ENCODE results near the gene TEP1. TPM values are rescaled to one million over a fixed set of nuclear protein-coding genes. Genes with fewer than 3 reads are reported as not detected.

TEP1 gene
- total and polyA plus RNA-seq, 2 of the 8 experiments (the other 6 are each of a cell fraction or from before 2014, with no cell fraction given) = 6.9 to 10.7 TPM

- FAIRE-seq (peak; percentile 98), DNase-seq (ENCODE audit: low read depth in 1 of 2, low spot score in 2 of 2) (peak; percentile 13 to 61)
- Histone ChIP-seq H3K79me2 (ENCODE audit: control insufficient read depth in 1 of 2, insufficient read depth in 2 of 2, low read length in 2 of 2) (peaks cover 23 to 55% of the 10 kb centered on the region in 2 experiments), H2BK12ac (ENCODE audit: low read depth, low read length) (peak within 1 kb of the TSS; percentile 82), H2BK15ac (ENCODE audit: low read length) (no peak within 1 kb of the TSS), H3K4me3 (ENCODE audit: extremely low read depth in 1 of 4, insufficient read depth in 2 of 4, low read depth in 3 of 4, low read length in 4 of 4) (peak within 1 kb of the TSS; percentile 85 to 98 (median 94)), H3K4ac (replicated peaks; ENCODE audit: insufficient read length, low read depth, low read length) (no peak within 1 kb of the TSS), H2BK20ac (ENCODE audit: low read length) (no peak within 1 kb of the TSS), H4K20me1 (replicated peaks in 1 of 2; ENCODE audit: control insufficient read depth in 1 of 2, insufficient read depth in 2 of 2, low read length in 2 of 2) (peaks cover 1 to 2% of the 10 kb centered on the region in 2 experiments), H3K36me3 (ENCODE audit: control insufficient read depth in 2 of 4, insufficient read depth in 4 of 4, low read length in 3 of 4) (peaks cover 0 to 14% (median 8%) of the 10 kb centered on the region in 4 experiments; a peak in 5 of 8 replicates), H3K27ac (ENCODE audit: low read depth, low read length) (peak within 1 kb of the TSS; percentile 87), H3K79me1 (ENCODE audit: low read depth, low read length) (no peaks in the 10 kb centered on the region), H3K14ac (ENCODE audit: insufficient read length) (no peak within 1 kb of the TSS), H3K23me2 (ENCODE audit: low read depth, low read length) (0 out of 2 replicates have a peak, but pooled peaks cover 2% of the 10 kb centered on the region), H2BK120ac (replicated peaks; ENCODE audit: low read depth, low read length) (no peak within 1 kb of the TSS), H3K23ac (ENCODE audit: insufficient read length) (no peak within 1 kb of the TSS), H2AFZ (ENCODE audit: low read length) (no peak within 1 kb of the TSS), H4K91ac (replicated peaks; ENCODE audit: insufficient read length, low read length) (no peak within 1 kb of the TSS), H4K8ac (ENCODE audit: extremely low read depth, insufficient read depth, low read length) (peak within 1 kb of the TSS; percentile 81; the same call in 1 of the 2 replicates), H3K4me2 (ENCODE audit: insufficient read depth in 1 of 2, low read depth in 2 of 2, low read length in 2 of 2) (peak within 1 kb of the TSS; percentile 61 to 64), H2AK5ac (ENCODE audit: low read depth, low read length) (peak within 1 kb of the TSS; percentile 76), H3K9me3 (ENCODE audit: insufficient read depth in 2 of 2, low read depth in 1 of 2, low read length in 1 of 2) (no peaks in the 10 kb centered on the region), H3K56ac (replicated peaks; ENCODE audit: insufficient read length, low read depth, low read length) (peak within 1 kb of the TSS; percentile 71), H3K9ac (replicated peaks in 1 of 4; ENCODE audit: extremely low read depth in 1 of 4, low read depth in 3 of 4, low read length in 3 of 4) (peak within 1 kb of the TSS; percentile 88 to 98 (median 94)), H3K4me1 (replicated peaks in 1 of 4; ENCODE audit: control insufficient read depth in 3 of 4, insufficient read depth in 4 of 4, low read length in 3 of 4) (peaks cover 0 to 3% (median 0%) of the 10 kb centered on the region in 4 experiments; a peak in 3 of 7 replicates), H2BK5ac (ENCODE audit: low read depth, low read length) (peak within 1 kb of the TSS; percentile 75), H4K5ac (ENCODE audit: insufficient read length, low read depth, low read length) (peak within 1 kb of the TSS; percentile 16), H3K18ac (ENCODE audit: extremely low read depth, low read length) (peak within 1 kb of the TSS; percentile 81), H3K27me3 (replicated peaks in 1 of 4; ENCODE audit: control insufficient read depth in 3 of 4, extremely low read depth in 1 of 4, insufficient read depth in 3 of 4, low read length in 3 of 4) (no peaks in the 10 kb centered on the region)
- WGBS, 2 experiments (ENCODE audit: extremely low coverage in 1 of 2, insufficient coverage in 1 of 2, insufficient read length in 1 of 2, insufficient replicate concordance in 2 of 2, low coverage in 1 of 2, low lambda C conversion rate in 2 of 2, missing lambda C conversion rate in 1 of 2) = 1% methylated on average over 19 of the region's 19 CpGs; no CpG with 5 or more reads in 1 of the 2 experiments
- ChIA-PET CTCF (ENCODE audit: partially characterized antibody) (interaction anchor here (0.6 to 1.0 kb wide), 3 partner anchors 7 to 26 kb away, joined by 3 read pairs; no protein-coding TSS in a partner anchor), POLR2A (ENCODE audit: partially characterized antibody) (interaction anchor here (0.7 to 10.1 kb wide), 13 partner anchors 9 to 348 kb away, joined by 3 to 215 read pairs (median 4); partner anchors contain the start of genes APEX1, OSGEP, PARP2 and PIP4P1)
- TF ChIP-seq TBP (IDR thresholded peaks at IDR 0.05; ENCODE audit: low read depth, low read length) = peak; percentile 84
- TF ChIP-seq CEBPB (IDR thresholded peaks at IDR 0.05; ENCODE audit: low read depth, low read length) = peak; percentile 85
- TF ChIP-seq SP4 (IDR thresholded peaks at IDR 0.05; ENCODE audit: low read length) = no peak
- peak; percentile 77 for TF ChIP-seq ASH2L (IDR thresholded peaks at IDR 0.05; ENCODE audit: low read length)
- peak; percentile 95 for TF ChIP-seq SRF (IDR thresholded peaks at IDR 0.05; ENCODE audit: low read depth, low read length)
- TF ChIP-seq TAF7 (optimal IDR thresholded peaks at IDR 0.05; ENCODE audit: borderline replicate concordance, low read depth, low read length) = peak; percentile 94
- no peak for TF ChIP-seq EZH2 (IDR thresholded peaks at IDR 0.05; ENCODE audit: low read depth, low read length, severe bottlenecking)
- TF ChIP-seq SIRT6 (IDR thresholded peaks at IDR 0.05; ENCODE audit: low read length) = no peak
- TF ChIP-seq JUN (IDR thresholded peaks at IDR 0.05; ENCODE audit: low read depth, low read length) = no peak; the same call in 1 of the 2 replicates
- TF ChIP-seq ATF3 (IDR thresholded peaks at IDR 0.05; ENCODE audit: insufficient read depth, low read depth, low read length) = no peak
Observed at GRCh38 chr14:20332788-20333493, 80.4 kb downstream of the TEP1 start, which contains the start of gene CCNB1IP1. Gene CCNB1IP1 (minus strand): TSS chr14:20333279. CDS start chr14:20316523, 16,756 bp downstream.
